A673 (cell line): ENCODE measurements around the gene SLAMF8. TPM values are rescaled to one million over a fixed set of nuclear protein-coding genes. Genes with fewer than 3 reads are reported as not detected.

Experiments used
- BruUV-seq: library from RNA; stranded (reverse); fragments of 400-500 nt; replicated peaks from 2 replicates; lab custom pipeline; 2021; lab: Mats Ljungman, UMichigan
- CTCF ChIA-PET: fragments of 300-600 bp; sonication (Branson Sonifier 250); formaldehyde crosslinking; loops from one replicate; lab custom pipeline; 2022; ENCODE audit warnings: antibody characterized with exemption; lab: Charles Lee
- POLR2A ChIA-PET: fragments of 300-600 bp; sonication (Branson Sonifier 250); formaldehyde crosslinking; loops from one replicate; lab custom pipeline; 2022; ENCODE audit warnings: antibody characterized with exemption; ENCODE audit not compliant: low non-redundant PET; lab: Charles Lee
- DNase-seq: peaks from one replicate; pipeline ENCODE4 v3.0.0-alpha.2; 2015; ENCODE audit warnings: low spot score
- H3K27ac ChIP-seq: fragments of 200-600 bp; sonication (generic); 2 replicates; pipeline ENCODE4 v1.5.1; 2016; ENCODE audit warnings: mixed run types, low read depth, mild to moderate bottlenecking, mixed read lengths, antibody characterized with exemption, low read length; ENCODE audit not compliant: poor library complexity, severe bottlenecking
- H3K27me3 ChIP-seq: fragments of 200-600 bp; sonication (generic); replicated peaks from 2 replicates; pipeline ENCODE4 v1.6.1; 2017; ENCODE audit warnings: mixed run types, low read depth, mild to moderate bottlenecking, mixed read lengths, antibody characterized with exemption, low read length; ENCODE audit not compliant: insufficient read depth, poor library complexity
- H3K36me3 ChIP-seq: fragments of 200-600 bp; sonication (generic); 2 replicates; pipeline ENCODE4 v1.6.1; 2016; ENCODE audit warnings: mixed run types, mild to moderate bottlenecking, mixed read lengths, antibody characterized with exemption, low read length; ENCODE audit not compliant: insufficient read depth, poor library complexity, severe bottlenecking
- H3K4me1 ChIP-seq: fragments of 200-600 bp; sonication (generic); 2 replicates; pipeline ENCODE4 v1.6.1; 2017; ENCODE audit warnings: mixed run types, mild to moderate bottlenecking, mixed read lengths, antibody characterized with exemption, low read length; ENCODE audit not compliant: insufficient read depth, poor library complexity, severe bottlenecking
- H3K4me3 ChIP-seq: fragments of 200-600 bp; sonication (generic); 2 replicates; pipeline ENCODE4 v1.5.1; 2016; ENCODE audit warnings: low read depth, mixed run types, mild to moderate bottlenecking, mixed read lengths, low read length; ENCODE audit not compliant: poor library complexity, severe bottlenecking
- H3K9me3 ChIP-seq: fragments of 200-600 bp; sonication (generic); 2 replicates; pipeline ENCODE4 v1.6.1; 2016; ENCODE audit warnings: mixed run types, low read depth, mild to moderate bottlenecking, mixed read lengths, antibody characterized with exemption, low read length; ENCODE audit not compliant: poor library complexity, severe bottlenecking
- EZH2 ChIP-seq: fragments of 200-600 bp; sonication (generic); IDR thresholded peaks from 2 replicates; pipeline ENCODE4 v1.6.1; 2017; ENCODE audit warnings: borderline replicate concordance, low read depth, mild to moderate bottlenecking, mixed read lengths, antibody characterized with exemption, low read length; ENCODE audit not compliant: poor library complexity, severe bottlenecking
- intact Hi-C: fragments of 100-400 bp; cut with micrococcal nuclease; formaldehyde crosslinking; loops from one replicate; pipeline ENCODE4 v1.10.0; 2022; ENCODE audit not compliant: unreplicated experiment
- total RNA-seq: library from RNA; stranded (reverse); gene quantifications from 2 replicates; pipeline ENCODE4 v1.2.3, GENCODE V29; 2021
- TF ChIP-seq, protein P1 (sequence below): fragments of 300-800, 200-600 bp; sonication (generic); conservative IDR thresholded peaks from 2 replicates; pipeline ENCODE4 v1.5.1; 2017; ENCODE audit warnings: low read depth, mild to moderate bottlenecking, antibody characterized with exemption, low read length, moderate library complexity, mixed read lengths

Gene SLAMF8
- total RNA-seq, 1 experiment from 2014 or later, result not detected

DNA sequence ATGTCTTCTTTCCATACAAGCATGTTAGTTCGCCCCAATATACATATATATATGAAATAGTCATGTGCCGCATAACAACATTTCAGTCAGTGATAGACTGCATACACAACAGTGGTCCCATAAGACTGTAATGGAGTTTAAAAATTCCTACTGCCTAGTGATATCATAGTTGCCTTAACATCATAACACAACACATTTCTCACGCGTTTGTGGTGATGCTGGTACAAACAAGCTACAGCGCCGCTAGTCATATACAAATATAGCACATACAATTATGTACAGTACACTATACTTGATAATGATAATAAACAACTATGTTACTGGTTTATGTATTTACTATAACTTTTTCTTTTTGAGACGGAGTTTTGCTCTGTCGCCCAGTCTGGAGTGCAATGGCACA lies 10.7 kb upstream of the SLAMF8 start:
- Histone ChIP-seq H3K27me3 (no peaks in the 10 kb centered on the region), H3K4me3 (no peak overlapping the region), H3K27ac (no peak overlapping the region), H3K4me1 (no peaks in the 10 kb centered on the region), H3K36me3 (no peaks in the 10 kb centered on the region), H3K9me3 (no peaks in the 10 kb centered on the region)
- POLR2A ChIA-PET, result no interaction called here
- CTCF ChIA-PET, result no interaction called here
- TF ChIP-seq, protein P1, sequence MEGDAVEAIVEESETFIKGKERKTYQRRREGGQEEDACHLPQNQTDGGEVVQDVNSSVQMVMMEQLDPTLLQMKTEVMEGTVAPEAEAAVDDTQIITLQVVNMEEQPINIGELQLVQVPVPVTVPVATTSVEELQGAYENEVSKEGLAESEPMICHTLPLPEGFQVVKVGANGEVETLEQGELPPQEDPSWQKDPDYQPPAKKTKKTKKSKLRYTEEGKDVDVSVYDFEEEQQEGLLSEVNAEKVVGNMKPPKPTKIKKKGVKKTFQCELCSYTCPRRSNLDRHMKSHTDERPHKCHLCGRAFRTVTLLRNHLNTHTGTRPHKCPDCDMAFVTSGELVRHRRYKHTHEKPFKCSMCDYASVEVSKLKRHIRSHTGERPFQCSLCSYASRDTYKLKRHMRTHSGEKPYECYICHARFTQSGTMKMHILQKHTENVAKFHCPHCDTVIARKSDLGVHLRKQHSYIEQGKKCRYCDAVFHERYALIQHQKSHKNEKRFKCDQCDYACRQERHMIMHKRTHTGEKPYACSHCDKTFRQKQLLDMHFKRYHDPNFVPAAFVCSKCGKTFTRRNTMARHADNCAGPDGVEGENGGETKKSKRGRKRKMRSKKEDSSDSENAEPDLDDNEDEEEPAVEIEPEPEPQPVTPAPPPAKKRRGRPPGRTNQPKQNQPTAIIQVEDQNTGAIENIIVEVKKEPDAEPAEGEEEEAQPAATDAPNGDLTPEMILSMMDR, result no peak
- no peak for TF ChIP-seq EZH2
- BruUV-seq, result no TSS peak
- no peak for DNase-seq
- intact Hi-C loops, result no loop called here

GRCh38 chr1:159817276-159818041 lies 9.2 kb upstream of the SLAMF8 start:
- CTCF ChIA-PET, result interaction anchor here (0.7 kb wide), 1 partner anchor 17 kb away, joined by 3 read pairs; no protein-coding TSS in a partner anchor
- Histone ChIP-seq H3K9me3 (no peaks in the 10 kb centered on the region), H3K36me3 (no peaks in the 10 kb centered on the region), H3K4me1 (no peaks in the 10 kb centered on the region), H3K27ac (no peak overlapping the region), H3K27me3 (no peaks in the 10 kb centered on the region), H3K4me3 (no peak overlapping the region)
- no peak for DNase-seq
- BruUV-seq, result no TSS peak
- POLR2A ChIA-PET, result no interaction called here
- intact Hi-C loops, result no loop called here
- no peak for TF ChIP-seq EZH2
- TF ChIP-seq, protein P1, result no peak

GRCh38 chr1:159821171-159821867 lies 5.4 kb upstream of the SLAMF8 start:
- Histone ChIP-seq H3K36me3 (no peaks in the 10 kb centered on the region), H3K27ac (no peak overlapping the region), H3K4me1 (peaks cover 7% of the 10 kb centered on the region), H3K4me3 (no peak overlapping the region), H3K27me3 (no peaks in the 10 kb centered on the region), H3K9me3 (no peaks in the 10 kb centered on the region)
- no peak for DNase-seq
- CTCF ChIA-PET, result no interaction called here
- intact Hi-C loops, result no loop called here
- POLR2A ChIA-PET, result no interaction called here
- TF ChIP-seq, protein P1, result no peak
- TF ChIP-seq EZH2, result no peak
- no TSS peak for BruUV-seq
